ENCODE measurements around the gene STON1. TPM values are rescaled to one million over a fixed set of nuclear protein-coding genes. Genes with fewer than 3 reads are reported as not detected.

Gene STON1
- total and polyA plus RNA-seq, 2 of the 8 experiments (the other 6 are each of a cell fraction or from before 2014, with no cell fraction given) = 5.0 to 10.1 TPM

- no peak overlapping the region for H3K27ac ChIP-seq (ENCODE audit: low read depth, low read length)
- CTCF ChIA-PET (ENCODE audit: partially characterized antibody) = no interaction called here
- TF ChIP-seq KDM4A (IDR thresholded peaks at IDR 0.05; ENCODE audit: low read depth, low read length, severe bottlenecking) (no peak), CTCF (IDR thresholded peaks at IDR 0.05; ENCODE audit: control extremely low read depth in 1 of 3, insufficient read depth in 1 of 3, low read depth in 1 of 3, low read length in 3 of 3) (no peak), GTF2F1 (IDR thresholded peaks at IDR 0.05; ENCODE audit: borderline replicate concordance, low read depth, low read length) (no peak), CHD2 (IDR thresholded peaks at IDR 0.05; ENCODE audit: low read length) (no peak), TAF1 (IDR thresholded peaks at IDR 0.05; ENCODE audit: low read depth, low read length) (no peak), RFX5 (IDR thresholded peaks at IDR 0.05; ENCODE audit: borderline replicate concordance, low read depth, low read length) (no peak), NANOG (IDR thresholded peaks at IDR 0.05; ENCODE audit: insufficient read depth, low read depth, low read length, poor library complexity, severe bottlenecking) (no peak)
- no peaks in the 10 kb centered on the region for H3K9me3 ChIP-seq (ENCODE audit: insufficient read depth in 2 of 2, low read depth in 1 of 2, low read length in 1 of 2)
- no peak overlapping the region for H3K56ac ChIP-seq (replicated peaks; ENCODE audit: insufficient read length, low read depth, low read length)
- no peak overlapping the region for H3K4ac ChIP-seq (replicated peaks; ENCODE audit: insufficient read length, low read depth, low read length)
- no peak overlapping the region for H3K14ac ChIP-seq (ENCODE audit: insufficient read length)
- H3K23me2 ChIP-seq (ENCODE audit: low read depth, low read length) = no peaks in the 10 kb centered on the region
- no peak overlapping the region for H2BK12ac ChIP-seq (ENCODE audit: low read depth, low read length)
- H3K18ac ChIP-seq (ENCODE audit: extremely low read depth, low read length) = no peak overlapping the region
- no peak overlapping the region for H2BK5ac ChIP-seq (ENCODE audit: low read depth, low read length)
- POLR2A ChIA-PET (ENCODE audit: partially characterized antibody) = interaction anchor here (1.1 to 1.2 kb wide), 2 partner anchors 11 to 21 kb away, joined by 3 to 4 read pairs; no protein-coding TSS in a partner anchor
- H3K4me2 ChIP-seq (ENCODE audit: insufficient read depth in 1 of 2, low read depth in 2 of 2, low read length in 2 of 2) = no peak overlapping the region
- no peak overlapping the region for H4K8ac ChIP-seq (ENCODE audit: extremely low read depth, insufficient read depth, low read length)
- DNase-seq (ENCODE audit: low read depth in 1 of 2, low spot score in 2 of 2) (no peak), FAIRE-seq (no peak)
- no peak overlapping the region for H2BK20ac ChIP-seq (ENCODE audit: low read length)
- H2BK120ac ChIP-seq (replicated peaks; ENCODE audit: low read depth, low read length) = no peak overlapping the region
- no peak overlapping the region for H2AK5ac ChIP-seq (ENCODE audit: low read depth, low read length)
- H4K20me1 ChIP-seq (replicated peaks in 1 of 2; ENCODE audit: control insufficient read depth in 1 of 2, insufficient read depth in 2 of 2, low read length in 2 of 2) = no peaks in the 10 kb centered on the region
- no peak overlapping the region for H3K9ac ChIP-seq (replicated peaks in 1 of 4; ENCODE audit: extremely low read depth in 1 of 4, low read depth in 3 of 4, low read length in 3 of 4)
- H4K91ac ChIP-seq (replicated peaks; ENCODE audit: insufficient read length, low read length) = no peak overlapping the region
- H2BK15ac ChIP-seq (ENCODE audit: low read length) = no peak overlapping the region
- WGBS, 2 experiments (ENCODE audit: extremely low coverage in 1 of 2, insufficient coverage in 1 of 2, insufficient read length in 1 of 2, insufficient replicate concordance in 2 of 2, low coverage in 1 of 2, low lambda C conversion rate in 2 of 2, missing lambda C conversion rate in 1 of 2) = 94% methylated on average over 4 of the region's 4 CpGs; no CpG with 5 or more reads in 1 of the 2 experiments
- H3K36me3 ChIP-seq (ENCODE audit: control insufficient read depth in 2 of 4, insufficient read depth in 4 of 4, low read length in 3 of 4) = no peaks in the 10 kb centered on the region
- no peak overlapping the region for H4K5ac ChIP-seq (ENCODE audit: insufficient read length, low read depth, low read length)
- no peaks in the 10 kb centered on the region; a peak in 1 of 7 replicates for H3K27me3 ChIP-seq (replicated peaks in 1 of 4; ENCODE audit: control insufficient read depth in 3 of 4, extremely low read depth in 1 of 4, insufficient read depth in 3 of 4, low read length in 3 of 4)
- H2AFZ ChIP-seq (ENCODE audit: low read length) = no peak overlapping the region
- no peaks in the 10 kb centered on the region for H3K79me2 ChIP-seq (ENCODE audit: control insufficient read depth in 1 of 2, insufficient read depth in 2 of 2, low read length in 2 of 2)
- no peaks in the 10 kb centered on the region for H3K4me1 ChIP-seq (replicated peaks in 1 of 4; ENCODE audit: control insufficient read depth in 3 of 4, insufficient read depth in 4 of 4, low read length in 3 of 4)
- H3K4me3 ChIP-seq (ENCODE audit: extremely low read depth in 1 of 4, insufficient read depth in 2 of 4, low read depth in 3 of 4, low read length in 4 of 4) = no peak overlapping the region
- H3K79me1 ChIP-seq (ENCODE audit: low read depth, low read length) = no peaks in the 10 kb centered on the region
- no peak overlapping the region for H3K23ac ChIP-seq (ENCODE audit: insufficient read length)
These were observed 21.6 kb downstream of the STON1 start for GRCh38 chr2:48551548-48551947.
